GM23338 (cell line): Measurements from ENCODE around the gene FBXO8. TPM values are rescaled to one million over a fixed set of nuclear protein-coding genes. Genes with fewer than 3 reads are reported as not detected.

ENCODE experiments used
- ATAC-seq: fragments of 200-7000 bp; cut with Tn5 transposase; 3 replicates; pipeline ENCODE4 v1.9.1; 2020
- DNase-seq: peaks from one replicate; pipeline ENCODE4 v3.0.0-alpha.2; 2015; ENCODE audit warnings: low spot score
- H2AFZ ChIP-seq: fragments of 200-600 bp; sonication (generic); 2 replicates; pipeline ENCODE4 v1.8.0; 2016; ENCODE audit warnings: antibody characterized with exemption, mild to moderate bottlenecking, moderate library complexity
- H3F3A ChIP-seq: fragments of 200-600 bp; sonication (generic); replicated peaks from 2 replicates; pipeline ENCODE4 v1.8.0; 2017; ENCODE audit warnings: antibody characterized with exemption, mixed run types, low read depth
- H3K27ac ChIP-seq: fragments of 200-600 bp; sonication (generic); 2 replicates; pipeline ENCODE4 v1.6.1; 2016; ENCODE audit warnings: low read depth
- H3K27me3 ChIP-seq: fragments of 200-600 bp; sonication (generic); 2 replicates; pipeline ENCODE4 v1.8.0; 2016; ENCODE audit warnings: mild to moderate bottlenecking, mixed run types, moderate library complexity; ENCODE audit not compliant: insufficient read depth
- H3K36me3 ChIP-seq: fragments of 200-600 bp; sonication (generic); 2 replicates; pipeline ENCODE4 v1.8.0; 2016; ENCODE audit warnings: mild to moderate bottlenecking; ENCODE audit not compliant: insufficient read depth
- H3K4me1 ChIP-seq: fragments of 200-600 bp; sonication (generic); 2 replicates; pipeline ENCODE4 v1.8.0; 2016; ENCODE audit warnings: mild to moderate bottlenecking, moderate library complexity; ENCODE audit not compliant: insufficient read depth
- H3K4me2 ChIP-seq: fragments of 200-600 bp; sonication (generic); 2 replicates; pipeline ENCODE4 v1.7.1; 2017; ENCODE audit warnings: mixed run types
- H3K4me3 ChIP-seq: fragments of 200-600 bp; sonication (generic); 2 replicates; pipeline ENCODE4 v1.6.1; 2016; ENCODE audit warnings: mixed run types
- H3K79me2 ChIP-seq: fragments of 200-600 bp; sonication (generic); replicated peaks from 2 replicates; pipeline ENCODE4 v1.8.0; 2017; ENCODE audit warnings: mild to moderate bottlenecking; ENCODE audit not compliant: insufficient read depth
- H3K9me2 ChIP-seq: fragments of 200-600 bp; sonication (generic); 2 replicates; pipeline ENCODE4 v1.8.0; 2017; ENCODE audit not compliant: insufficient read depth
- H4K20me1 ChIP-seq: fragments of 200-600 bp; sonication (generic); replicated peaks from 2 replicates; pipeline ENCODE4 v1.8.0; 2017; ENCODE audit warnings: mild to moderate bottlenecking; ENCODE audit not compliant: insufficient read depth
- H3K27ac Mint-ChIP-seq: 2 replicates; pipeline ENCODE4 v1.8.0; 2020; ENCODE audit warnings: inconsistent platforms, mild to moderate bottlenecking, moderate library complexity, mixed read lengths
- H3K27me3 Mint-ChIP-seq: 3 replicates; pipeline ENCODE4 v1.8.0; 2022; ENCODE audit warnings: low read depth, mild to moderate bottlenecking, moderate library complexity, mixed read lengths, inconsistent platforms; ENCODE audit not compliant: insufficient read depth, poor library complexity
- H3K36me3 Mint-ChIP-seq: 3 replicates; pipeline ENCODE4 v1.8.0; 2021; ENCODE audit warnings: low read depth, mild to moderate bottlenecking, inconsistent platforms, moderate library complexity, mixed read lengths
- H3K4me1 Mint-ChIP-seq: 3 replicates; pipeline ENCODE4 v1.8.0; 2020; ENCODE audit warnings: mild to moderate bottlenecking, inconsistent platforms, mixed read lengths
- H3K4me3 Mint-ChIP-seq: 3 replicates; pipeline ENCODE4 v1.8.0; 2021; ENCODE audit warnings: moderate library complexity, mild to moderate bottlenecking, inconsistent platforms, mixed read lengths
- H3K9me3 Mint-ChIP-seq: 3 replicates; pipeline ENCODE4 v1.8.0; 2020; ENCODE audit warnings: moderate library complexity, mild to moderate bottlenecking, inconsistent platforms, mixed read lengths
- CREB1 ChIP-seq: fragments of 250-450 bp; sonication (Bioruptor Pico); IDR thresholded peaks from 2 replicates; pipeline ENCODE4 v1.5.0; 2020; ENCODE audit warnings: low read depth, mild to moderate bottlenecking, moderate library complexity
- ETS1 ChIP-seq: IDR thresholded peaks from 2 replicates; pipeline ENCODE4 v1.6.1; 2016; ENCODE audit warnings: antibody characterized with exemption
- EZH2 ChIP-seq: fragments of 200-600 bp; sonication (generic); IDR thresholded peaks from one replicate; pipeline ENCODE4 v1.8.0; 2017; ENCODE audit warnings: antibody characterized with exemption, mild to moderate bottlenecking, low read depth; ENCODE audit not compliant: unreplicated experiment
- EZH2phosphoT487 ChIP-seq: fragments of 200-600 bp; sonication (generic); IDR thresholded peaks from one replicate; pipeline ENCODE4 v1.8.1; 2018; ENCODE audit warnings: antibody characterized with exemption; ENCODE audit not compliant: unreplicated experiment
- JUNB ChIP-seq: IDR thresholded peaks from one replicate; pipeline ENCODE4 v1.6.1; 2016; ENCODE audit warnings: antibody characterized with exemption; ENCODE audit not compliant: unreplicated experiment
- NANOG ChIP-seq: IDR thresholded peaks from 2 replicates; pipeline ENCODE4 v1.6.1; 2016; ENCODE audit warnings: antibody characterized with exemption, borderline replicate concordance
- POLR2AphosphoS5 ChIP-seq: IDR thresholded peaks from 2 replicates; pipeline ENCODE4 v1.6.1; 2016; ENCODE audit warnings: antibody characterized with exemption, low read depth
- REST ChIP-seq: IDR thresholded peaks from one replicate; pipeline ENCODE4 v1.6.1; 2018; ENCODE audit warnings: antibody characterized with exemption; ENCODE audit not compliant: unreplicated experiment
- STAT1 ChIP-seq: IDR thresholded peaks from one replicate; pipeline ENCODE4 v1.6.1; 2016; ENCODE audit warnings: antibody characterized with exemption; ENCODE audit not compliant: unreplicated experiment
- ZNF114 ChIP-seq: fragments of 250-450 bp; sonication (Bioruptor Pico); IDR thresholded peaks from 2 replicates; pipeline ENCODE4 v1.5.0; 2020; ENCODE audit warnings: mild to moderate bottlenecking, moderate library complexity
- ZNF331 ChIP-seq: fragments of 250-450 bp; sonication (Bioruptor Pico); IDR thresholded peaks from 2 replicates; pipeline ENCODE4 v1.5.0; 2020; ENCODE audit warnings: low read depth, mild to moderate bottlenecking, moderate library complexity
- ZNF462 ChIP-seq: fragments of 250-450 bp; sonication (Bioruptor Pico); IDR thresholded peaks from 2 replicates; pipeline ENCODE4 v1.5.0; 2020; ENCODE audit warnings: mild to moderate bottlenecking, moderate library complexity
- polyA plus RNA-seq: library from polyadenylated mRNA; unstranded; fragments of >200 nt; fragmentation: Nextera tagmentation; extraction: Ambion mirVana; gene quantifications from 2 replicates; pipeline ENCODE4 v1.2.1, GENCODE V29; 2016
- total RNA-seq: library from RNA; depleted of rRNA; stranded (reverse); fragments of >200 nt; shearing (Covaris generic); gene quantifications from 2 replicates; pipeline ENCODE4 v1.2.3, GENCODE V29; 2014

The FBXO8 gene
- total and polyA plus RNA-seq, 2 experiments from 2014 or later, result 5.8 to 7.9 TPM

- TF ChIP-seq REST, result no peak
- no peak for TF ChIP-seq EZH2
Measured at GRCh38 chr4:174292473-174292872, 9.0 kb upstream of the FBXO8 start (continued).

- Mint-ChIP-seq H3K27me3 (no peaks in the 10 kb centered on the region), H3K4me1 (peaks cover 9% of the 10 kb centered on the region; the same call in 1 of the 3 replicates), H3K9me3 (no peaks in the 10 kb centered on the region; the same call in 2 of the 3 replicates), H3K36me3 (peaks cover under 1% of the 10 kb centered on the region; the same call in 1 of the 3 replicates), H3K4me3 (no peak overlapping the region), H3K27ac (no peak overlapping the region)
- Histone ChIP-seq H3K27me3 (no peaks in the 10 kb centered on the region), H3K27ac (no peak overlapping the region), H3K9me2 (no peaks in the 10 kb centered on the region), H3K4me2 (no peak overlapping the region), H3K36me3 (0 out of 2 replicates have a peak, but pooled peaks cover under 1% of the 10 kb centered on the region), H3K4me1 (peaks cover 5% of the 10 kb centered on the region; the same call in 1 of the 2 replicates), H3K79me2 (peaks cover 55% of the 10 kb centered on the region), H4K20me1 (no peaks in the 10 kb centered on the region; the same call in 1 of the 2 replicates), H2AFZ (no peak overlapping the region), H3K4me3 (no peak overlapping the region), H3F3A (no peaks in the 10 kb centered on the region)
- DNase-seq, result no peak
- no peak for ATAC-seq
- TF ChIP-seq JUNB (no peak), NANOG (no peak), POLR2AphosphoS5 (no peak), ZNF331 (CRISPR knock-in tag) (no peak), EZH2phosphoT487 (no peak), EZH2 (no peak), STAT1 (no peak), ZNF462 (CRISPR knock-in tag) (no peak), ETS1 (no peak), ZNF114 (CRISPR knock-in tag) (no peak), CREB1 (no peak)
Measured at GRCh38 chr4:174286870-174287269, 3.4 kb upstream of the FBXO8 start.
